ENCODE results near the gene STRN3. TPM values are rescaled to one million over a fixed set of nuclear protein-coding genes. Genes with fewer than 3 reads are reported as not detected.

The STRN3 gene
- total and polyA plus RNA-seq, 2 donors (not counting 1 experiment from before 2014, with no cell fraction given), result 7.7 to 43.9 TPM

DNA sequence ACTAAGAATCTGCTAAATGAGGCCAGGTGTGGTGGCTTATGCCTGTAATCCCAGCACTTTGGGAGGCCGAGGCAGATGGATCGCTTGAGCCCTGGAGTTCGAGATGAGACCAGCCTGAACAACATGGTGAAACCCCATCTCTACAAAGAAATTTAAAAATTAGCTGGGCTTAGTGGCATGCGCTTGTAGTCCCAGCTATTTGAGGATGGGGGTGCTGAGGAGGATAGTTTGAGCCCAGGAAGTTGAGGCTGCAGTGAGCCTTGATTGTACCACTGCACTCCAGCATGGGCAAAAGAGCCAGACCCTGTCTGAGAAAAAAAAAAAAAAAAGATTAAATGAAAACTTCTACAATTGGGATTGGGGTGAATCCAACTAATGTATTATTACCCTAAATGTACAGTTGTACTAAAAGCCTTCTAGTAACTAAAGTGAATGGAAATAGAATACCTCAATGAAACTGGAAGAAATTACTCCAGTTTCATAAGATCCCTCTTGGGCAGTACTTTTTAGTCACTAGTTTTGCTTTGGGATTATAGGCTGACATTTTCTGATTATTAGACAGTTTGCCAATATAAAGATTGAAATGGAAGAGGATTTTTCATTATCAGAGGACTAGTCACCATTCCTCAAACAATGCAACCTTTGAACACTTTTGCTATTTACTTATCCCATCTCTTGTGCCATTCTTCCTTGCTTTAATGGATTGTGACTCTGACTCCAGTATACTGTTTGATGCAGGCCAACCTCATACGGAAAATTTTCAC, 137.5 kb downstream of the STRN3 start:
- no peak for TF ChIP-seq EZH2 (IDR thresholded peaks at IDR 0.05; ENCODE audit: borderline replicate concordance, insufficient read depth, low read depth, low read length, poor library complexity, severe bottlenecking)
- TF ChIP-seq, protein P1, sequence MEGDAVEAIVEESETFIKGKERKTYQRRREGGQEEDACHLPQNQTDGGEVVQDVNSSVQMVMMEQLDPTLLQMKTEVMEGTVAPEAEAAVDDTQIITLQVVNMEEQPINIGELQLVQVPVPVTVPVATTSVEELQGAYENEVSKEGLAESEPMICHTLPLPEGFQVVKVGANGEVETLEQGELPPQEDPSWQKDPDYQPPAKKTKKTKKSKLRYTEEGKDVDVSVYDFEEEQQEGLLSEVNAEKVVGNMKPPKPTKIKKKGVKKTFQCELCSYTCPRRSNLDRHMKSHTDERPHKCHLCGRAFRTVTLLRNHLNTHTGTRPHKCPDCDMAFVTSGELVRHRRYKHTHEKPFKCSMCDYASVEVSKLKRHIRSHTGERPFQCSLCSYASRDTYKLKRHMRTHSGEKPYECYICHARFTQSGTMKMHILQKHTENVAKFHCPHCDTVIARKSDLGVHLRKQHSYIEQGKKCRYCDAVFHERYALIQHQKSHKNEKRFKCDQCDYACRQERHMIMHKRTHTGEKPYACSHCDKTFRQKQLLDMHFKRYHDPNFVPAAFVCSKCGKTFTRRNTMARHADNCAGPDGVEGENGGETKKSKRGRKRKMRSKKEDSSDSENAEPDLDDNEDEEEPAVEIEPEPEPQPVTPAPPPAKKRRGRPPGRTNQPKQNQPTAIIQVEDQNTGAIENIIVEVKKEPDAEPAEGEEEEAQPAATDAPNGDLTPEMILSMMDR (IDR thresholded peaks at IDR 0.05), result no peak
- H3K9me3 ChIP-seq (ENCODE audit: control extremely low read depth in 1 of 3, control insufficient read depth in 2 of 3, insufficient read depth in 1 of 3, low read length in 2 of 3), result no peaks in the 10 kb centered on the region
- intact Hi-C loops (cut with micrococcal nuclease), result no loop called here
- H3K4me3 ChIP-seq (ENCODE audit: control extremely low read depth in 1 of 5, extremely low read depth in 1 of 5, insufficient read depth in 1 of 5, low read depth in 2 of 5, low read length in 4 of 5), result no peak overlapping the region
- no peaks in the 10 kb centered on the region for H3K36me3 ChIP-seq (replicated peaks in 1 of 2; ENCODE audit: control extremely low read depth in 1 of 2, control insufficient read depth in 1 of 2, extremely low read depth in 1 of 2, insufficient read depth in 2 of 2, low read length in 1 of 2)
- Mint-ChIP-seq H3K27me3 (no peaks in the 10 kb centered on the region), H3K27ac (no peak overlapping the region), H3K9me3 (ENCODE audit: insufficient read depth) (no peaks in the 10 kb centered on the region), H3K4me3 (no peak overlapping the region), H3K4me1 (no peaks in the 10 kb centered on the region)
- H3K4me1 ChIP-seq (ENCODE audit: control insufficient read depth in 2 of 2, insufficient read depth in 2 of 2, low read length in 2 of 2), result no peaks in the 10 kb centered on the region
- H2AFZ ChIP-seq (ENCODE audit: insufficient read depth, low read depth, low read length, poor library complexity, severe bottlenecking), result no peak overlapping the region
- no peaks in the 10 kb centered on the region for H3K27me3 ChIP-seq (replicated peaks in 1 of 4; ENCODE audit: control extremely low read depth in 1 of 4, control insufficient read depth in 3 of 4, insufficient read depth in 4 of 4, low read length in 3 of 4)
- H3K79me2 ChIP-seq (ENCODE audit: control insufficient read depth, insufficient read depth, low read length), result no peaks in the 10 kb centered on the region
- H3K4me2 ChIP-seq (replicated peaks; ENCODE audit: low read depth, low read length, poor library complexity, severe bottlenecking), result no peak overlapping the region
- H3K27ac ChIP-seq (ENCODE audit: low read length in 2 of 2), result no peak overlapping the region
- no peaks in the 10 kb centered on the region for H4K20me1 ChIP-seq (ENCODE audit: control insufficient read depth, insufficient read depth, low read length, poor library complexity, severe bottlenecking)
- ChIA-PET CTCF (no interaction called here), POLR2A (no interaction called here)
- 100% methylated on average over 1 of the region's 5 CpGs for WGBS (ENCODE audit: insufficient coverage)
- ATAC-seq (ENCODE audit: low read depth), result no peak
- no peak overlapping the region for H3K9ac ChIP-seq (ENCODE audit: low read length)
- DNase-seq, result no peak

DNA sequence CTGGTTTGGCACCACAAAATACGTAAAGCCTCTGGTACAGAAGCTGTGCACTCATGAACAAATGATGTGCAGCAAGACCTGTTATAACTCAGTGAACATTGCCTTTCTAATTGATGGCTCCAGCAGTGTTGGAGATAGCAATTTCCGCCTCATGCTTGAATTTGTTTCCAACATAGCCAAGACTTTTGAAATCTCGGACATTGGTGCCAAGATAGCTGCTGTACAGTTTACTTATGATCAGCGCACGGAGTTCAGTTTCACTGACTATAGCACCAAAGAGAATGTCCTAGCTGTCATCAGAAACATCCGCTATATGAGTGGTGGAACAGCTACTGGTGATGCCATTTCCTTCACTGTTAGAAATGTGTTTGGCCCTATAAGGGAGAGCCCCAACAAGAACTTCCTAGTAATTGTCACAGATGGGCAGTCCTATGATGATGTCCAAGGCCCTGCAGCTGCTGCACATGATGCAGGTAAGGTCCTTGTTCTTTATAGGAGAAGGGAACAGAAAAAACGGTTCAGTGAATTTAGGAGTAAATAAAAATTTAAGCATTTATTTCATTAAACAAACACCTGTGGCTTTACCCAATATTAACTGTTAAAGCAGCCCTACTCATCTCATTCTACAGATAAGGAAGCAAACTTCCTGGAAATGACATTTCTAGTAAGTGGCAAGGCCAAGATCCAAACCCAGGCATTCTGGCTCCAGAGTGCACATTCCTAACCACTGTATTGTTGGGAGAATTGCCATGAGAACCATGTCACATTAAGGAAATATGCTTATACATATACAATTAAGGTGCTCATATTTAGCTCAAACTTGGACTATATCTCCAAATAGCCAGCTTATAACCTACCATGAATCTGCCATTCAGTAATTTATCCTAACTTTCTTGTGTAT, 140.1 kb downstream of the STRN3 start:
- Histone ChIP-seq H3K79me2 (ENCODE audit: control insufficient read depth, insufficient read depth, low read length) (no peaks in the 10 kb centered on the region), H4K20me1 (ENCODE audit: control insufficient read depth, insufficient read depth, low read length, poor library complexity, severe bottlenecking) (no peaks in the 10 kb centered on the region), H3K4me2 (replicated peaks; ENCODE audit: low read depth, low read length, poor library complexity, severe bottlenecking) (no peak overlapping the region), H3K4me3 (ENCODE audit: control extremely low read depth in 1 of 5, extremely low read depth in 1 of 5, insufficient read depth in 1 of 5, low read depth in 2 of 5, low read length in 4 of 5) (no peak overlapping the region), H3K9me3 (ENCODE audit: control extremely low read depth in 1 of 3, control insufficient read depth in 2 of 3, insufficient read depth in 1 of 3, low read length in 2 of 3) (no peaks in the 10 kb centered on the region), H3K27me3 (replicated peaks in 1 of 4; ENCODE audit: control extremely low read depth in 1 of 4, control insufficient read depth in 3 of 4, insufficient read depth in 4 of 4, low read length in 3 of 4) (no peaks in the 10 kb centered on the region), H3K9ac (ENCODE audit: low read length) (no peak overlapping the region), H2AFZ (ENCODE audit: insufficient read depth, low read depth, low read length, poor library complexity, severe bottlenecking) (no peak overlapping the region), H3K27ac (ENCODE audit: low read length in 2 of 2) (no peak overlapping the region), H3K36me3 (replicated peaks in 1 of 2; ENCODE audit: control extremely low read depth in 1 of 2, control insufficient read depth in 1 of 2, extremely low read depth in 1 of 2, insufficient read depth in 2 of 2, low read length in 1 of 2) (peaks cover 0 to 3% of the 10 kb centered on the region in 2 experiments), H3K4me1 (ENCODE audit: control insufficient read depth in 2 of 2, insufficient read depth in 2 of 2, low read length in 2 of 2) (no peaks in the 10 kb centered on the region)
- Mint-ChIP-seq H3K9me3 (ENCODE audit: insufficient read depth) (no peaks in the 10 kb centered on the region), H3K27me3 (no peaks in the 10 kb centered on the region), H3K4me1 (no peaks in the 10 kb centered on the region), H3K27ac (no peak overlapping the region), H3K4me3 (no peak overlapping the region)
- POLR2A ChIA-PET, result no interaction called here
- intact Hi-C loops (cut with micrococcal nuclease), result no loop called here
- TF ChIP-seq, protein P1 (IDR thresholded peaks at IDR 0.05), result no peak
- TF ChIP-seq EZH2 (IDR thresholded peaks at IDR 0.05; ENCODE audit: borderline replicate concordance, insufficient read depth, low read depth, low read length, poor library complexity, severe bottlenecking), result no peak
- WGBS (ENCODE audit: insufficient coverage), result 100% methylated on average over 6 of the region's 7 CpGs
- DNase-seq (no peak), ATAC-seq (ENCODE audit: low read depth) (no peak)
- CTCF ChIA-PET, result no interaction called here

Measured in B cell (primary cell).